Measurements from ENCODE around the gene ELMO2.

The ELMO2 gene

DNA sequence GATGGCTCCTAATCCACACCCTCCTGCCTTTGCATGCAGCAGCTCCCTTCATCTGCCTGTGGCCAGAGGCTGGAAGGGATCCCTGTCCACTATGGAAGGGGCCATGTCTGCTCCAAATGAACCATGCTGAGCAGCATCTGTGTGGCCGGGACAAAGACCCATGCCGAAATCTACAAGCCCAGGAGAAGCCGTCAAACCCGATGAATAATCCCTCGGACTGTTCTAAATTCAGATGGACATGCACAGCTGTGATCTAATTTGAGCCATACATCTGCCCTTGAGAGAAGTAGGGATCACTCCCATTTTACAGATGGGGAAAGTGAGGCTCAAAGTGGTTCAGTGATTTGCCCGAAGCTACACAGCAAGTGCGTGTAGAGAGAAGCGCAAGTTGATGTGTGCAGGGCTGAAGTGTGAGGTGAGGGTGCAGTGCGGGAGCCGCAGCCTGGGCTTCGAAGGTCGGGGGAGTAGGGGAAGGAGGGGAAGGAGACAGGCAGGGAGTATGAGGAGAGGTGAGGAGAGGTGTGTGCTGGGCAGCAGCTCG is 75.5 kb downstream of the ELMO2 start:
- DNase-seq, result no peak

DNA sequence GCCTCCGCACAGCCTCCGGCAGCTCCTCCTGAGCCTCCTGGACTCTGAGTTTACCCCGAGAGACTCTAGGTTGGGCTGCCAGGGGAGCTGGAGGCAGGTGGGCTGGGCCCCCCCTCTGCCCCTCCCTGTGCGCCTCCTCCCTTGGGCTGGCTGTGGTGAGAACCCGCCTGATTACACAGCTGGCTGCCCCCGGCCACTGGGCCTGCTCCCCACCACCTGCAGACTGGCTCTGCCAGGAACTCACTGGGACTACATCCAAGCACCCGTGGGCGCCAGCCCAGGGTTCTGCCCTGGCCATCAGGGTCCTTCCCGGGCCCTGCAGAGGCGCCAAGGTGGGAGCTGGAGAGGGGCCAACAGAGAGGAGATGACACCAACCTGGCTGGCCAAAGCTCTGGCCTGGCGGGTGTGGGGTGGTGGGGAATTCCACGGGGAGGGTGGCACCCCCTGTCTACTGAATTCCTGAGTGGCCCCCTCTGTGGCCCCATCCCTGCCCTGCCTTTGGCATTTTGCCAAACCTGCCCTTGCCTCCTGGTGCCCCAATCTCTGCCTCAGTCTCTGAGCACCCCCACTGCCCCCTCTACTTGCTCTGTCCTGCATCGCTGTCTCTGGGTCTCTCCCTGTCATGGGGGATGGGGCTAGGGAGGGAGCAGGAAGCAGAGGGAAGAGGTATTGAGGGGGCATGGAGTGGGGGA is 76.2 kb downstream of the ELMO2 start:
- no peak for DNase-seq

GRCh38 chr20:46328200-46328882 is 78.1 kb downstream of the ELMO2 start:
- no peak for DNase-seq

DNA sequence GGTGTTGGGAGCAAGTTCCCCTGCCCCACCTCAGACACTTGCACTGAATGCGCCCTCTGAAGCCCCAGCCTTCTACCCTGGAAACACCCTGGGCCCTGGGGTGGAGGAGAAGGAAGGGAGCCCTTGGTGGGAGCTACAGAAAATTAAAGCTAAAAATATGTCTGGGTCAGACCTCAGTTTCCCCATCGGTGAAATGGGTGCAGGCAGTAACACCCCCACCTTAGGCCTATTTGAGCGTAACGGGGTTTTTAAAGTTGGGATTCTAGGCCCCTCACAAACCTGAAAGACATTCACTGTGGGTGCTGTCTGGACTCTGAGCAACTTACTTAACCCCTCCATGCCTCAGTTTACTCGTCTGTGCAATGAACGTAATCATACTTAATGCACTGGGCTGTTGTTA is 78.9 kb downstream of the ELMO2 start:
- no peak for DNase-seq

DNA sequence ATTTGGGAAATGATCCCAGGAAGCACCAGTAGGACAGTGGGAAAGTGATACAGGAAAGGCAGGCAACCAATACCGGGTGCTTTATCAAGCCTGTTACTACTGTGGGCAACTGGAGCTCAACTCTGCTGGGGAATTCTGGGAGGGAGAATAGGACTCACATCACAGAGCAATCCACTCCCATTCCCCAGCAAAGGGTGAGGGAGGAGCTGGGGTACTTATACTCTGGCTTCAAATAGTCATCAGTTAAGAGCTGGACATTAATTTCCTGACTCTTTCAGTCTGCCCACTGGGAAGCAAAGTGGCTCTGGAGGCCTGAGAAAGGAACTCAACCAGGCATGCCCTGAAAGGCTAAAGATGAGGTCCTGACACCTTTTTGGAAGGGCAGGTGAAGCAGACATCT is 80.6 kb downstream of the ELMO2 start:
- DNase-seq, result no peak

- DNase-seq, result no peak
These were observed 81.3 kb downstream of the ELMO2 start for GRCh38 chr20:46324960-46325703.

DNA sequence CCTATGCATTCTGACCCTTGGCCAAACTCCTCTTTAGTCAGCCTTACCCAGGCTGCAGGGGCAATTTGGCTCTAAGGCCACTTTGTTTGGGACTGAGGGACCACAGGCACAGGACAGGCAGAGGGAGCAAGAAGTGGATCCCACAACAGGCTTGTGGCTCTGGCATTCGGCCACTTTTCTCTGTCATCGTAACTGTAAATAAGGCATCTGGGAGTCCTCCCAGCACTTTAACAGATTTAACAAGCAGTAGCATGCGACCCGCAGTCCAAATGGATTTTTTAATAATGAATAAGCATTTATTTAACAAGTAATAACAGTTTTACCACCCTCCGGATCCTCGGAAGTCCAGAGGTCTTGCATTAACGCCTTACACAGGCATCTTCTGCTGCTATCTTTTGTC is 82.0 kb downstream of the ELMO2 start:
- no peak for DNase-seq

- DNase-seq, result no peak
These were observed 82.9 kb downstream of the ELMO2 start for GRCh38 chr20:46323557-46323956.

DNA sequence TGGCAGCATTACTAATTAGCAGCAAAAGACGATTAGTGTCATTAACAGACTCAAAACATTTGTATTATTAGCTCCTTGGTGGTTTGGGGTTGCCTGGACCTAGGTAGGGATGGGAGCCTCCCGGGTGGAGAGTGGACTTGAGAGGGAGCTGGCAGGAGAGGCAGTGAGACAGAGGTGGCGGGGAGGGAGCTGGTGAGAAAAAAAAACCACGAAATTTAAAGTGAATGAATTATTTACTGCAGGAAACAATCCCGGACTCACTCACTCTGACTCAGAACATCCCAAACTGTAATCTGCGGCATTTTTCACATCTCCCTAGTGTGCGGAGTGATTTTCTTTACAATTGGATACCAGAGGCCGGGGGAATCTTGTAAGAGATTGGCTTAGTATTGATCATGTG is 83.8 kb downstream of the ELMO2 start:
- DNase-seq, result no peak

DNA sequence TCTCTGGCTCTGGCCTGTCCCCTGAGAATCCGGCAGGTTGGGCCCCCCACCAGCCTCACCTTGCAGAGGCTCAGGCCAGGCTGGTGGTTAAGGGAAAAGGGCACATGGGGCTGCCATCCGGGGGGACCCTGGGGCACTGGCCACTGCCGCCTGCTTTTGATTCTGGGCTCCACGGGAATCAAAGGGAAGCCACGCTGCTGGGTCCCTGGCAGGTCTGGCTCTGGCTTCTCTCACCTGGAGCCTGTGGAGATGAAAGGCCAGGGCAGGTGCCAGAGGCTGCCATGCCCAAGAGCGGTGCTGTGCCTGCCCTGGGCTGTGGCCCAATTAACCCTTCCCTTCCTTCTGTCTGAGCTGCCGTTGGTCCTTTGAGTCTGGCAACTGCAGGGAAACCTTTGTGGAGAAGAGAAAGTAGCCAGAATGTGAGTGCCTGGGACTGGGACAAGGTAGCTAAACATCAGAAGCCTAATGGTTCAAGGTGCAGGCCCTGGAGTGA is 88.7 kb downstream of the ELMO2 start:
- DNase-seq, result no peak

DNA sequence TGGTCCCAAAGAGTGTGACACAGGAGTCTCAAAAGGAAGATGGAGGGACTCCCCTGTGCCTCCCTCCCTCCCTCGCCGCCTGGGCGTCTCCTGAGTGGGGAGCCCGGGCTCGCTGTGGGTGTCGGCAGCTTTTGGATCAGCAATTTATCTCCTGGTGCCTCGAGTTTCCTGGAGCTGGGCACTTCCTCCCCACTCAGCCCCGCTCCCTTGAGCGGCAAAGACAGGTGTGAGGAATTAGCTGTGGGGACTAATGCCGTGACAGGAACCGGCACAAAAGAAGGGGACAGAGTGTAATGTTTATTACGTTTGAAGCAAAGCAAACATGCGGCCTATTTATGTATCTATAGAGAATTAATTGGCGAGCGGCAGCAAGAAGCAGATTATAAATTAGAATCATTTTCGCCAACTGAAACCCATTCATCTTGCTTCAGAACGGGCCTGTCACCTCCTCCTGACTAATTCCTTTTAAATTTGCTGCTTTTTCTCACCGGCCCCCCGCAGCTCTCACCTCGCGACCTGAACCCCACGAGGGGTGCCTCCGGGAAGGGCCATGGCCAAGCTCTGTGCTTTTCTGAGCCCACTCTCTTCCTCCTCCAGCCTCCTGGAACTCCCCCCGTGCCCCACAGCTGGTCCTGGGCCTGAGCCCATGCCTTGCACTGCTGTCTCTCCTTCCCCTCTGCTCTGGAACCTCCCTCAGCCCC is 89.3 kb downstream of the ELMO2 start:
- no peak for DNase-seq
